ENCODE measurements around the gene MTTP. TPM values are rescaled to one million over a fixed set of nuclear protein-coding genes. Genes with fewer than 3 reads are reported as not detected.
A peak's percentile ranks its signal among the peaks of the same experiment; 100 is the strongest.

The MTTP gene
- total and polyA plus RNA-seq, 2 experiments from 2014 or later = 40.1 to 92.2 TPM

- Histone ChIP-seq H3K9me3 (ENCODE audit: low read depth) (no peaks in the 10 kb centered on the region), H3K27ac (peak overlapping the region; percentile 77), H4K20me1 (ENCODE audit: insufficient read depth, poor library complexity, severe bottlenecking) (no peaks in the 10 kb centered on the region), H2AFZ (no peak overlapping the region), H3K79me2 (peaks cover 2% of the 10 kb centered on the region), H3K4me3 (no peak overlapping the region), H3K4me1 (ENCODE audit: insufficient read depth) (peaks cover 23% of the 10 kb centered on the region), H3K9me2 (replicated peaks; ENCODE audit: insufficient read depth) (no peaks in the 10 kb centered on the region), H3K27me3 (no peaks in the 10 kb centered on the region), H3K4me2 (peak overlapping the region; percentile 10), H3K36me3 (replicated peaks; ENCODE audit: insufficient read depth, low read depth) (no peaks in the 10 kb centered on the region)
- WGBS (ENCODE audit: low lambda C conversion rate, missing lambda C conversion rate) = 41% methylated on average over 1 of the region's 1 CpG
- TF ChIP-seq EZH2 (IDR thresholded peaks at IDR 0.05; ENCODE audit: borderline replicate concordance) (no peak), EZH2phosphoT487 (IDR thresholded peaks at IDR 0.05; ENCODE audit: low read depth, severe bottlenecking, unreplicated experiment) (no peak), CTCF (IDR thresholded peaks at IDR 0.05; ENCODE audit: poor library complexity) (no peak)
- peak; percentile 32 for DNase-seq (ENCODE audit: low spot score)
Measured at GRCh38 chr4:99586797-99587196, 12.2 kb downstream of the MTTP start.

DNA sequence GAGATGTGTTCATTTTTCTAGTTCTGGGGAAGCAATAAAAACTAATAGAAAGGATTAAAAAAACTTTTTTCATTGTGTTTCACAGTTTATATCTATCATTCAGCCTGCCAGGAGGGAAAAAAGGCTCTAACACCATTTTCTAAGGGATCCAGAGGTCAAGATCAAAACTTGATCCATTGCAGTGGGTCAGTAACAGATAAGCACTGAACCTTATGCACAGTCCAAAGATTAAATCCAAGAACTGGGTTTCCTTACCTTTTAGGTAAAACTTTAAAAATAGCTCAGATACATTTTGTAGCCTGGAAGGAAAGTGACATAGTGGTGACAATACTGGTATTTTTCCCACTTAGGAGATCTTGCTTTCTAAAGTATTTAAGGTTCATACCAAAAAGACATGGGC, 12.7 kb downstream of the MTTP start:
- Histone ChIP-seq H3K36me3 (replicated peaks; ENCODE audit: insufficient read depth, low read depth) (no peaks in the 10 kb centered on the region), H3K27ac (peak overlapping the region; percentile 77)

GRCh38 chr4:99587803-99588202, 13.2 kb downstream of the MTTP start:
- Histone ChIP-seq H3K79me2 (no peaks in the 10 kb centered on the region), H3K4me2 (peak overlapping the region; percentile 10)

More for the DNA sequence above, 12.7 kb downstream of the MTTP start:
- no peaks in the 10 kb centered on the region for H3K79me2 ChIP-seq
- H3K9me3 ChIP-seq (ENCODE audit: low read depth) = no peaks in the 10 kb centered on the region
- H3K4me2 ChIP-seq = peak overlapping the region; percentile 10
- no peak overlapping the region for H3K4me3 ChIP-seq
- no peak for DNase-seq (ENCODE audit: low spot score)
- TF ChIP-seq EZH2 (IDR thresholded peaks at IDR 0.05; ENCODE audit: borderline replicate concordance) (no peak), EZH2phosphoT487 (IDR thresholded peaks at IDR 0.05; ENCODE audit: low read depth, severe bottlenecking, unreplicated experiment) (no peak), CTCF (IDR thresholded peaks at IDR 0.05; ENCODE audit: poor library complexity) (no peak)
- H3K4me1 ChIP-seq (ENCODE audit: insufficient read depth) = peaks cover 23% of the 10 kb centered on the region
- no peaks in the 10 kb centered on the region for H4K20me1 ChIP-seq (ENCODE audit: insufficient read depth, poor library complexity, severe bottlenecking)
- H3K9me2 ChIP-seq (replicated peaks; ENCODE audit: insufficient read depth) = no peaks in the 10 kb centered on the region
- H3K27me3 ChIP-seq = no peaks in the 10 kb centered on the region
- no peak overlapping the region for H2AFZ ChIP-seq

More at GRCh38 chr4:99587803-99588202, 13.2 kb downstream of the MTTP start:
- H3K4me3 ChIP-seq = no peak overlapping the region
- H3K27ac ChIP-seq = peak overlapping the region; percentile 77
- no peaks in the 10 kb centered on the region for H3K9me2 ChIP-seq (replicated peaks; ENCODE audit: insufficient read depth)
- peaks cover 23% of the 10 kb centered on the region for H3K4me1 ChIP-seq (ENCODE audit: insufficient read depth)
- 31% methylated on average over 1 of the region's 1 CpG for WGBS (ENCODE audit: low lambda C conversion rate, missing lambda C conversion rate)
- TF ChIP-seq EZH2phosphoT487 (IDR thresholded peaks at IDR 0.05; ENCODE audit: low read depth, severe bottlenecking, unreplicated experiment) (no peak), EZH2 (IDR thresholded peaks at IDR 0.05; ENCODE audit: borderline replicate concordance) (no peak), CTCF (IDR thresholded peaks at IDR 0.05; ENCODE audit: poor library complexity) (no peak)
- H2AFZ ChIP-seq = no peak overlapping the region
- H3K36me3 ChIP-seq (replicated peaks; ENCODE audit: insufficient read depth, low read depth) = no peaks in the 10 kb centered on the region
- no peaks in the 10 kb centered on the region for H3K9me3 ChIP-seq (ENCODE audit: low read depth)
- no peak for DNase-seq (ENCODE audit: low spot score)
- H3K27me3 ChIP-seq = no peaks in the 10 kb centered on the region
- no peaks in the 10 kb centered on the region for H4K20me1 ChIP-seq (ENCODE audit: insufficient read depth, poor library complexity, severe bottlenecking)

All from hepatocyte (in vitro differentiated cells).